H1 (cell line): ENCODE data around the gene SLC25A34.

Experiments used
- BRCA1 ChIP-seq: IDR thresholded peaks from 2 replicates; pipeline ENCODE4 v1.6.1; 2012; ENCODE audit warnings: low read depth, low read length, improper control_type of control experiment
- EZH2 ChIP-seq: fragments of 200-600 bp; sonication (generic); IDR thresholded peaks from 2 replicates; pipeline ENCODE4 v1.7.1; 2012; ENCODE audit warnings: low read depth, mild to moderate bottlenecking, moderate library complexity, low read length, inconsistent platforms; ENCODE audit not compliant: severe bottlenecking
- POLR2AphosphoS5 ChIP-seq: IDR thresholded peaks from 2 replicates; pipeline ENCODE4 v1.6.1; 2011; ENCODE audit warnings: low read depth, low read length
- RFX5 ChIP-seq: IDR thresholded peaks from 2 replicates; pipeline ENCODE4 v1.6.1; 2011; ENCODE audit warnings: low read depth, low read length, improper control_type of control experiment, borderline replicate concordance
- SUZ12 ChIP-seq: fragments of 200-600 bp; sonication (generic); IDR thresholded peaks from 2 replicates; pipeline ENCODE4 v1.6.1; 2012; ENCODE audit warnings: mild to moderate bottlenecking, inconsistent platforms, low read length, moderate library complexity, mixed read lengths
- TBP ChIP-seq: IDR thresholded peaks from 2 replicates; pipeline ENCODE4 v1.6.1; 2011; ENCODE audit warnings: low read depth, low read length, improper control_type of control experiment
- USF2 ChIP-seq: IDR thresholded peaks from 2 replicates; pipeline ENCODE4 v1.6.1; 2011; ENCODE audit warnings: low read length, improper control_type of control experiment

GRCh38 chr1:15687446-15687845 is 48.6 kb upstream of the SLC25A34 start:
- TF ChIP-seq BRCA1: no peak
- TF ChIP-seq RFX5: no peak
- no peak for TF ChIP-seq SUZ12
- no peak for TF ChIP-seq EZH2
- no peak for TF ChIP-seq TBP
- TF ChIP-seq USF2: no peak
- TF ChIP-seq POLR2AphosphoS5: no peak
